Measurements from ENCODE around the gene MT1F. TPM values are rescaled to one million over a fixed set of nuclear protein-coding genes. Genes with fewer than 3 reads are reported as not detected.

Gene MT1F
- polyA plus RNA-seq, 1 donor (not counting 4 experiments of a cell fraction or from before 2014, with no cell fraction given), result 2.3 TPM

DNA sequence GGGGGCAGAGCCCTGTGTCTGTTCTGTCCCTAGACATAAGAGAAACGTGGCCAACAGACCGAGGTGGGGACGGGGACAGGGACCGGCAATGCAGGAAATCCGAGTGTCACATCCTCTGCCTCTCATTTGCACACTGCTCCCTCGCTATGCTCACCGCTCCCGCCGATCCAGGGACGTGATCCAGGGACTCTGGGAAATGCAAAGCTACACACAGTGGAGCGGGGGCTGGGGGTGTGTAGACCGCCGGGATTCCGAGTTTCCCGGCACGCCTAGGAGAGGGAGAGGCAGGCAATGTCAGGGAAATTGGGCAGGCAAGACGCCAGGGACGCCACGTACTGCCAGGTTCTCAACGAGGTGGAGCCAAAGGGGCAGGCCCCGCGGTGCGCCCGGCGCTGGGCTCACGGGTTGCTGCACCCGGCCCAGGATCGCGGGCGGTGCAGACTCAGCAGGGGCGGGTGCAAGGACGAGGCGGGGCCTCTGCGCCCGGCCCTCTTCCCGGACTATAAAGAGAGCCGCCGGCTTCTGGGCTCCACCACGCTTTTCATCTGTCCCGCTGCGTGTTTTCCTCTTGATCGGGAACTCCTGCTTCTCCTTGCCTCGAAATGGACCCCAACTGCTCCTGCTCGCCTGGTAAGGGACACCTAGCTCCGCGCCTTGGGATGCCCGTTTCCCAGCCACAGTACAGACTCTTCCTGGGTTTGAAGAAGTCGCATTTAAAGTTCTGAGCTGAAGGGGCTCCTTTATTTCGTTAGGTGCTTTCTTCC lies 24.4 kb downstream of the MT1F start, which contains the start of gene MT1X:
Gene MT1X (plus strand): TSS at position 532 of the 764 bp plus-strand sequence. CDS start 71 bp downstream, at position 603.
- dilution Hi-C loops (cut with MboI; ENCODE audit: extremely low pct_ligation_motif_present, low sequenced_read_pairs), result no loop called here
- H3K36me3 ChIP-seq (ENCODE audit: control insufficient read depth in 2 of 2, extremely low read depth in 1 of 2, insufficient read depth in 2 of 2, low read length in 2 of 2), result peaks cover 0 to 3% of the 10 kb centered on the region in 2 experiments
- H3K9me3 ChIP-seq (ENCODE audit: control insufficient read depth, low read depth, low read length), result peaks cover 1% of the 10 kb centered on the region
- no peaks in the 10 kb centered on the region for H3K27me3 ChIP-seq (ENCODE audit: control insufficient read depth, extremely low read depth, insufficient read depth, low read length)
- FAIRE-seq (no peak), DNase-seq (ENCODE audit: low read depth, low spot score) (peak; percentile 41)
- peak within 1 kb of the TSS; percentile 75 for H3K27ac ChIP-seq (ENCODE audit: control insufficient read depth, insufficient read depth, low read length)
- peak within 1 kb of the TSS; percentile 55 to 91 (median 80) for H3K4me3 ChIP-seq (ENCODE audit: control insufficient read depth in 2 of 3, extremely low read depth in 1 of 3, insufficient read depth in 2 of 3, low read depth in 1 of 3, low read length in 3 of 3)
- H3K9me1 ChIP-seq (ENCODE audit: control insufficient read depth, extremely low read depth, insufficient read depth, low read length), result no peaks in the 10 kb centered on the region
- H3K4me1 ChIP-seq (ENCODE audit: control insufficient read depth, extremely low read depth, insufficient read depth, low read length), result peaks cover 33% of the 10 kb centered on the region
- no peaks in the 10 kb centered on the region for H4K20me1 ChIP-seq (ENCODE audit: control insufficient read depth, extremely low read depth, insufficient read depth, low read length)
- peak within 1 kb of the TSS; percentile 100 for H3K4me2 ChIP-seq (ENCODE audit: control insufficient read depth, extremely low read depth, insufficient read depth, low read depth, low read length)
- H3K79me2 ChIP-seq (ENCODE audit: control insufficient read depth, insufficient read depth, low read length), result peaks cover 4% of the 10 kb centered on the region
- H2AFZ ChIP-seq (ENCODE audit: control insufficient read depth, low read length), result peak within 1 kb of the TSS; percentile 93
- TF ChIP-seq EZH2 (IDR thresholded peaks at IDR 0.05; ENCODE audit: low read length) (no peak), CTCF (optimal IDR thresholded peaks at IDR 0.05 in 1 of 3, IDR thresholded peaks at IDR 0.05 in 1 of 3, conservative IDR thresholded peaks at IDR 0.05 in 1 of 3; ENCODE audit: extremely low read depth in 1 of 3, insufficient read depth in 2 of 3, low read length in 3 of 3) (no peak)
- H3K9ac ChIP-seq (ENCODE audit: control insufficient read depth, extremely low read depth, insufficient read depth, low read length), result peak within 1 kb of the TSS; percentile 84

- Histone ChIP-seq H4K20me1 (ENCODE audit: control insufficient read depth, extremely low read depth, insufficient read depth, low read length) (no peaks in the 10 kb centered on the region), H2AFZ (ENCODE audit: control insufficient read depth, low read length) (peak overlapping the region; percentile 61), H3K27me3 (ENCODE audit: control insufficient read depth, extremely low read depth, insufficient read depth, low read length) (no peaks in the 10 kb centered on the region), H3K4me2 (ENCODE audit: control insufficient read depth, extremely low read depth, insufficient read depth, low read depth, low read length) (peak overlapping the region; percentile 100), H3K9ac (ENCODE audit: control insufficient read depth, extremely low read depth, insufficient read depth, low read length) (peak overlapping the region; percentile 84), H3K4me3 (ENCODE audit: control insufficient read depth in 2 of 3, extremely low read depth in 1 of 3, insufficient read depth in 2 of 3, low read depth in 1 of 3, low read length in 3 of 3) (peak overlapping the region; percentile 55 to 91 (median 80)), H3K36me3 (ENCODE audit: control insufficient read depth in 2 of 2, extremely low read depth in 1 of 2, insufficient read depth in 2 of 2, low read length in 2 of 2) (peaks cover 0 to 3% of the 10 kb centered on the region in 2 experiments), H3K79me2 (ENCODE audit: control insufficient read depth, insufficient read depth, low read length) (peaks cover 4% of the 10 kb centered on the region), H3K4me1 (ENCODE audit: control insufficient read depth, extremely low read depth, insufficient read depth, low read length) (peaks cover 33% of the 10 kb centered on the region), H3K9me3 (ENCODE audit: control insufficient read depth, low read depth, low read length) (peaks cover 1% of the 10 kb centered on the region), H3K9me1 (ENCODE audit: control insufficient read depth, extremely low read depth, insufficient read depth, low read length) (no peaks in the 10 kb centered on the region), H3K27ac (ENCODE audit: control insufficient read depth, insufficient read depth, low read length) (peak overlapping the region; percentile 75)
- TF ChIP-seq EZH2 (IDR thresholded peaks at IDR 0.05; ENCODE audit: low read length) (no peak), CTCF (optimal IDR thresholded peaks at IDR 0.05 in 1 of 3, IDR thresholded peaks at IDR 0.05 in 1 of 3, conservative IDR thresholded peaks at IDR 0.05 in 1 of 3; ENCODE audit: extremely low read depth in 1 of 3, insufficient read depth in 2 of 3, low read length in 3 of 3) (no peak)
- dilution Hi-C loops (cut with MboI; ENCODE audit: extremely low pct_ligation_motif_present, low sequenced_read_pairs), result no loop called here
- DNase-seq (ENCODE audit: low read depth, low spot score), result no peak
- peak; percentile 36 for FAIRE-seq
These were observed 25.1 kb downstream of the MT1F start for GRCh38 chr16:56682703-56683397.
